ENCODE measurements around the gene FUCA1.

- TF ChIP-seq CTCF (IDR thresholded peaks at IDR 0.05): no peak
- TF ChIP-seq POLR2A (IDR thresholded peaks at IDR 0.05): no peak
These were observed 68.9 kb downstream of the FUCA1 start for GRCh38 chr1:23799255-23799569.
